WTC11 (cell line): ENCODE results near the gene CDK2AP2. TPM values are rescaled to one million over a fixed set of nuclear protein-coding genes. Genes with fewer than 3 reads are reported as not detected.

Experiments used
- ATAC-seq: fragments of 200-7000 bp; cut with Tn5 transposase; 2 replicates; pipeline ENCODE4 v1.10.0; 2021; ENCODE audit warnings: mild to moderate bottlenecking, moderate library complexity
- CTCF ChIA-PET: fragments of 300-600 bp; sonication (Branson Sonifier 250); formaldehyde crosslinking; loops from one replicate; lab custom pipeline; 2021; ENCODE audit warnings: antibody characterized with exemption; lab: Charles Lee
- POLR2A ChIA-PET: fragments of 350-600 bp; sonication (Branson Sonifier 250); formaldehyde crosslinking; loops from one replicate; lab custom pipeline; 2021; ENCODE audit warnings: antibody characterized with exemption; lab: Charles Lee
- DNase-seq: peaks from one replicate; pipeline ENCODE4 v3.0.0; 2021; ENCODE audit warnings: low spot score
- H3K27ac Mint-ChIP-seq: 2 replicates; pipeline ENCODE4 v1.8.0; 2021; ENCODE audit warnings: mixed read lengths
- H3K27me3 Mint-ChIP-seq: 2 replicates; pipeline ENCODE4 v1.8.0; 2021; ENCODE audit warnings: low read depth, mild to moderate bottlenecking, moderate library complexity, mixed read lengths
- H3K36me3 Mint-ChIP-seq: 2 replicates; pipeline ENCODE4 v1.8.0; 2021; ENCODE audit warnings: mixed read lengths
- H3K4me1 Mint-ChIP-seq: 2 replicates; pipeline ENCODE4 v1.8.0; 2022; ENCODE audit warnings: mixed read lengths
- H3K4me3 Mint-ChIP-seq: 2 replicates; pipeline ENCODE4 v1.8.0; 2021; ENCODE audit warnings: mild to moderate bottlenecking, moderate library complexity, mixed read lengths
- H3K9me3 Mint-ChIP-seq: 2 replicates; pipeline ENCODE4 v1.8.0; 2021; ENCODE audit warnings: mixed read lengths
- CREB1 ChIP-seq: sonication (generic); formaldehyde crosslinking; IDR thresholded peaks from 2 replicates; pipeline ENCODE4 v1.8.0; 2023; ENCODE audit warnings: mild to moderate bottlenecking, missing genetic modification reagents
- CREM ChIP-seq: sonication (generic); formaldehyde crosslinking; IDR thresholded peaks from 2 replicates; pipeline ENCODE4 v1.8.1; 2022; ENCODE audit warnings: mild to moderate bottlenecking, missing genetic modification reagents, moderate library complexity
- E2F4 ChIP-seq: sonication (generic); formaldehyde crosslinking; IDR thresholded peaks from 2 replicates; pipeline ENCODE4 v1.8.1; 2022; ENCODE audit warnings: low read depth, mild to moderate bottlenecking, moderate library complexity, missing genetic modification reagents, borderline replicate concordance
- FOXK1 ChIP-seq: sonication (generic); formaldehyde crosslinking; IDR thresholded peaks from 2 replicates; pipeline ENCODE4 v1.8.0; 2022; ENCODE audit warnings: mild to moderate bottlenecking, moderate library complexity, missing genetic modification reagents
- FOXP1 ChIP-seq: sonication (generic); formaldehyde crosslinking; IDR thresholded peaks from 2 replicates; pipeline ENCODE4 v1.8.0; 2022; ENCODE audit warnings: missing genetic modification reagents, mild to moderate bottlenecking, moderate library complexity, borderline replicate concordance
- FOXP4 ChIP-seq: sonication (generic); formaldehyde crosslinking; IDR thresholded peaks from 2 replicates; pipeline ENCODE4 v1.8.0; 2022; ENCODE audit warnings: mild to moderate bottlenecking, missing genetic modification reagents
- GABPB1 ChIP-seq: sonication (generic); formaldehyde crosslinking; IDR thresholded peaks from 2 replicates; pipeline ENCODE4 v1.8.1; 2023; ENCODE audit warnings: mild to moderate bottlenecking, missing genetic modification reagents
- JAZF1 ChIP-seq: fragments of 250-450 bp; sonication (Bioruptor Pico); IDR thresholded peaks from 2 replicates; pipeline ENCODE4 v1.9.0; 2021; ENCODE audit warnings: moderate library complexity, mild to moderate bottlenecking, inconsistent platforms
- JUN ChIP-seq: sonication (generic); formaldehyde crosslinking; IDR thresholded peaks from 2 replicates; pipeline ENCODE4 v1.8.0; 2023; ENCODE audit warnings: mild to moderate bottlenecking, missing genetic modification reagents
- KAT7 ChIP-seq: sonication (generic); formaldehyde crosslinking; IDR thresholded peaks from 2 replicates; pipeline ENCODE4 v1.8.1; 2023; ENCODE audit warnings: missing genetic modification reagents, mild to moderate bottlenecking, borderline replicate concordance
- NFATC4 ChIP-seq: fragments of 250-450 bp; sonication (Bioruptor Pico); IDR thresholded peaks from 2 replicates; pipeline ENCODE4 v1.9.0; 2021; ENCODE audit warnings: mild to moderate bottlenecking
- NFE2L1 ChIP-seq: sonication (generic); formaldehyde crosslinking; IDR thresholded peaks from 2 replicates; pipeline ENCODE4 v1.8.1; 2023; ENCODE audit warnings: missing genetic modification reagents
- NR2C2 ChIP-seq: sonication (generic); formaldehyde crosslinking; IDR thresholded peaks from 2 replicates; pipeline ENCODE4 v1.8.0; 2022; ENCODE audit warnings: mild to moderate bottlenecking, missing genetic modification reagents
- NR3C1 ChIP-seq: sonication (generic); formaldehyde crosslinking; conservative IDR thresholded peaks from 2 replicates; pipeline ENCODE4 v1.8.1; 2023; ENCODE audit warnings: low read depth, mild to moderate bottlenecking, missing genetic modification reagents
- RORB ChIP-seq: fragments of 250-450 bp; sonication (Bioruptor Pico); IDR thresholded peaks from 2 replicates; pipeline ENCODE4 v1.9.0; 2021; ENCODE audit warnings: mild to moderate bottlenecking
- TCF7 ChIP-seq: sonication (generic); formaldehyde crosslinking; IDR thresholded peaks from 2 replicates; pipeline ENCODE4 v1.8.0; 2022; ENCODE audit warnings: mild to moderate bottlenecking, low read depth, missing genetic modification reagents, moderate library complexity
- TEAD4 ChIP-seq: sonication (generic); formaldehyde crosslinking; IDR thresholded peaks from 2 replicates; pipeline ENCODE4 v1.8.0; 2022; ENCODE audit warnings: mild to moderate bottlenecking, missing genetic modification reagents
- ZNF138 ChIP-seq: sonication (generic); formaldehyde crosslinking; conservative IDR thresholded peaks from 2 replicates; pipeline ENCODE4 v1.8.1; 2022; ENCODE audit warnings: mild to moderate bottlenecking, moderate library complexity, missing genetic modification reagents
- ZNF219 ChIP-seq: sonication (generic); formaldehyde crosslinking; IDR thresholded peaks from 2 replicates; pipeline ENCODE4 v1.8.0; 2023; ENCODE audit warnings: missing genetic modification reagents, mild to moderate bottlenecking, borderline replicate concordance
- ZNF317 ChIP-seq: sonication (generic); formaldehyde crosslinking; IDR thresholded peaks from 2 replicates; pipeline ENCODE4 v1.8.1; 2023; ENCODE audit warnings: low read depth, mild to moderate bottlenecking, moderate library complexity, missing genetic modification reagents, borderline replicate concordance
- ZNF396 ChIP-seq: fragments of 250-450 bp; sonication (Bioruptor Pico); IDR thresholded peaks from 2 replicates; pipeline ENCODE4 v1.8.0; 2021; ENCODE audit warnings: mild to moderate bottlenecking, moderate library complexity, borderline replicate concordance
- total RNA-seq: library from RNA; stranded (reverse); gene quantifications from 3 replicates; pipeline ENCODE4 v1.2.3, GENCODE V29; 2021
- TF ChIP-seq, protein P1 (sequence below): fragments of 250-450 bp; sonication (Bioruptor Pico); conservative IDR thresholded peaks from 2 replicates; pipeline ENCODE4 v1.9.0; 2021; ENCODE audit warnings: mild to moderate bottlenecking
- TF ChIP-seq, protein P2 (sequence below): fragments of 250-450 bp; sonication (Bioruptor Pico); IDR thresholded peaks from 2 replicates; pipeline ENCODE4 v1.9.0; 2021; ENCODE audit warnings: mild to moderate bottlenecking
- TF ChIP-seq, protein P3 (sequence below): sonication (generic); formaldehyde crosslinking; IDR thresholded peaks from 2 replicates; pipeline ENCODE4 v1.8.0; 2022; ENCODE audit warnings: mild to moderate bottlenecking, missing genetic modification reagents
- TF ChIP-seq, protein P4 (sequence below): fragments of 250-450 bp; sonication (Bioruptor Pico); IDR thresholded peaks from 2 replicates; pipeline ENCODE4 v1.9.0; 2021; ENCODE audit warnings: mild to moderate bottlenecking

Gene CDK2AP2
- total RNA-seq, 1 experiment from 2014 or later = 53.1 TPM

DNA sequence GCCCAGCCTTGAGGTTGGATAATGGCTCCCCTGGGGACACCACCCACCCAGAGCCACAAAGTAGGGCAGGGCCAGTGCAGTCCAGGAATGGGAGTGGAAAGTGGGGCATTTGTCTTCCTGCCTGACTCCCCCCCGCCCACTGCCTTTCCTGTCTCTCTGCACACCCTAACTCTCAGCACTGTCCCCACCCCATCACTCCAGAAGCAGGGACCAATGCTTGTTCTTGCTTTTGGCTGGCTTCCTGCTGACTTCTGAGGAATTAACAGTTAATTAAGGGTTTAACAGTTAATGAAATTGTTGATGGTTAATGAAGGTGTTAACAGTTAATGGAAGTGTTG, 7.5 kb downstream of the CDK2AP2 start:
- peaks cover 12% of the 10 kb centered on the region for H3K27me3 Mint-ChIP-seq
- H3K4me3 Mint-ChIP-seq = no peak overlapping the region
- no peak for DNase-seq
- ChIA-PET CTCF (no interaction called here), POLR2A (no interaction called here)
- TF ChIP-seq ZNF396 (no peak), NR2C2 (CRISPR knock-in tag) (no peak), KAT7 (CRISPR knock-in tag) (no peak), GABPB1 (no peak), FOXK1 (CRISPR knock-in tag) (no peak), TEAD4 (CRISPR knock-in tag) (no peak), E2F4 (CRISPR knock-in tag) (no peak), NFE2L1 (no peak), TCF7 (CRISPR knock-in tag) (no peak), ZNF219 (CRISPR knock-in tag) (no peak), RORB (CRISPR knock-in tag) (no peak), JUN (no peak), CREB1 (CRISPR knock-in tag) (no peak)
- TF ChIP-seq, protein P1, sequence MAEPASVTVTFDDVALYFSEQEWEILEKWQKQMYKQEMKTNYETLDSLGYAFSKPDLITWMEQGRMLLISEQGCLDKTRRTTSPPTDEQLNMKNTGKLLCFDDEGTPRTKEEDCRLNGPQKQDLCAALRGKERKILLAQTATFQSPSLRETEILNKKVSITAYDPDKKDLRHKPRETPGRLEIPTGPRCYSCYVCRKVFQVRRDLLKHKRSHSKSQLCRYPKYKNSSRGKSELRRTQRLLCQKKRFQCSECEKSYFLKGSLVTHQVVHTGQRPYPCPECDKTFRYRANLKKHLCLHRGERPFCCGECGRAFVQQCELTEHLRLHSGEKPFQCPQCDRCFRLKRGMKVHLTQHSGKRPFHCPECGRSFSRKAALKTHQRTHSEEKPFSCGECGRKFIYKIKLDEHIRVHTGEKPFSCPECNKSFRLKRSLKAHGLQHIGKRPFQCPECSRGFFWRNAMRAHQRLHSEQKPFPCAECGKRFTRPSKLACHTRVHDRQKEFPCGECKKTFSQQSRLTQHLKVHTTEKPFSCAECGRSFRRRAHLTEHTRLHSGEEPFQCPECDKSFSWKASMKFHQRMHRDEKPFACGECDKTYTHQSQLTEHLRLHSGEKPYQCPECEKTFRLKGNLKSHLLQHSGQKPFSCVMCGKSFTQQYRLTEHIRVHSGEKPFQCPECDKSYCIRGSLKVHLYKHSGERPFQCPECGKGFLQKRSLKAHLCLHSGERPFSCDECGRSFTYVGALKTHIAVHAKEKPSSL = no peak
- TF ChIP-seq, protein P2, sequence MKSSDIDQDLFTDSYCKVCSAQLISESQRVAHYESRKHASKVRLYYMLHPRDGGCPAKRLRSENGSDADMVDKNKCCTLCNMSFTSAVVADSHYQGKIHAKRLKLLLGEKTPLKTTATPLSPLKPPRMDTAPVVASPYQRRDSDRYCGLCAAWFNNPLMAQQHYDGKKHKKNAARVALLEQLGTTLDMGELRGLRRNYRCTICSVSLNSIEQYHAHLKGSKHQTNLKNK (CRISPR knock-in tag) = no peak
- no peak overlapping the region for H3K27ac Mint-ChIP-seq
- H3K36me3 Mint-ChIP-seq = no peaks in the 10 kb centered on the region
- H3K4me1 Mint-ChIP-seq = peaks cover 5% of the 10 kb centered on the region
- ATAC-seq = no peak
- H3K9me3 Mint-ChIP-seq = no peaks in the 10 kb centered on the region

- Mint-ChIP-seq H3K4me1 (peaks cover 4% of the 10 kb centered on the region; the same call in 1 of the 2 replicates), H3K36me3 (no peaks in the 10 kb centered on the region), H3K27ac (no peak overlapping the region), H3K4me3 (no peak overlapping the region), H3K9me3 (no peaks in the 10 kb centered on the region), H3K27me3 (peaks cover 12% of the 10 kb centered on the region)
- ChIA-PET POLR2A (no interaction called here), CTCF (no interaction called here)
- DNase-seq (no peak), ATAC-seq (no peak)
- TF ChIP-seq FOXP4 (no peak), NR3C1 (no peak), NFATC4 (no peak), FOXK1 (CRISPR knock-in tag) (no peak), ZNF138 (CRISPR knock-in tag) (no peak), FOXP1 (CRISPR knock-in tag) (no peak), JAZF1 (CRISPR knock-in tag) (no peak), ZNF317 (CRISPR knock-in tag) (no peak), CREM (CRISPR knock-in tag) (no peak)
- TF ChIP-seq, protein P3, sequence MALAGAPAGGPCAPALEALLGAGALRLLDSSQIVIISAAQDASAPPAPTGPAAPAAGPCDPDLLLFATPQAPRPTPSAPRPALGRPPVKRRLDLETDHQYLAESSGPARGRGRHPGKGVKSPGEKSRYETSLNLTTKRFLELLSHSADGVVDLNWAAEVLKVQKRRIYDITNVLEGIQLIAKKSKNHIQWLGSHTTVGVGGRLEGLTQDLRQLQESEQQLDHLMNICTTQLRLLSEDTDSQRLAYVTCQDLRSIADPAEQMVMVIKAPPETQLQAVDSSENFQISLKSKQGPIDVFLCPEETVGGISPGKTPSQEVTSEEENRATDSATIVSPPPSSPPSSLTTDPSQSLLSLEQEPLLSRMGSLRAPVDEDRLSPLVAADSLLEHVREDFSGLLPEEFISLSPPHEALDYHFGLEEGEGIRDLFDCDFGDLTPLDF (CRISPR knock-in tag) = no peak
- TF ChIP-seq, protein P4, sequence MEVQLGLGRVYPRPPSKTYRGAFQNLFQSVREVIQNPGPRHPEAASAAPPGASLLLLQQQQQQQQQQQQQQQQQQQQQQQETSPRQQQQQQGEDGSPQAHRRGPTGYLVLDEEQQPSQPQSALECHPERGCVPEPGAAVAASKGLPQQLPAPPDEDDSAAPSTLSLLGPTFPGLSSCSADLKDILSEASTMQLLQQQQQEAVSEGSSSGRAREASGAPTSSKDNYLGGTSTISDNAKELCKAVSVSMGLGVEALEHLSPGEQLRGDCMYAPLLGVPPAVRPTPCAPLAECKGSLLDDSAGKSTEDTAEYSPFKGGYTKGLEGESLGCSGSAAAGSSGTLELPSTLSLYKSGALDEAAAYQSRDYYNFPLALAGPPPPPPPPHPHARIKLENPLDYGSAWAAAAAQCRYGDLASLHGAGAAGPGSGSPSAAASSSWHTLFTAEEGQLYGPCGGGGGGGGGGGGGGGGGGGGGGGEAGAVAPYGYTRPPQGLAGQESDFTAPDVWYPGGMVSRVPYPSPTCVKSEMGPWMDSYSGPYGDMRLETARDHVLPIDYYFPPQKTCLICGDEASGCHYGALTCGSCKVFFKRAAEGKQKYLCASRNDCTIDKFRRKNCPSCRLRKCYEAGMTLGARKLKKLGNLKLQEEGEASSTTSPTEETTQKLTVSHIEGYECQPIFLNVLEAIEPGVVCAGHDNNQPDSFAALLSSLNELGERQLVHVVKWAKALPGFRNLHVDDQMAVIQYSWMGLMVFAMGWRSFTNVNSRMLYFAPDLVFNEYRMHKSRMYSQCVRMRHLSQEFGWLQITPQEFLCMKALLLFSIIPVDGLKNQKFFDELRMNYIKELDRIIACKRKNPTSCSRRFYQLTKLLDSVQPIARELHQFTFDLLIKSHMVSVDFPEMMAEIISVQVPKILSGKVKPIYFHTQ (CRISPR knock-in tag) = no peak
Observed at GRCh38 chr11:67499808-67500483, 8.0 kb downstream of the CDK2AP2 start.
